WTC11 (cell line): ENCODE data around the gene QKI. TPM values are rescaled to one million over a fixed set of nuclear protein-coding genes. Genes with fewer than 3 reads are reported as not detected.
A peak's percentile ranks its signal among the peaks of the same experiment; 100 is the strongest.

Experiments used
- ATAC-seq: fragments of 200-7000 bp; cut with Tn5 transposase; 2 replicates; pipeline ENCODE4 v1.10.0; 2021; ENCODE audit warnings: mild to moderate bottlenecking, moderate library complexity
- CTCF ChIA-PET: fragments of 300-600 bp; sonication (Branson Sonifier 250); formaldehyde crosslinking; loops from one replicate; lab custom pipeline; 2021; ENCODE audit warnings: antibody characterized with exemption; lab: Charles Lee
- POLR2A ChIA-PET: fragments of 350-600 bp; sonication (Branson Sonifier 250); formaldehyde crosslinking; loops from one replicate; lab custom pipeline; 2021; ENCODE audit warnings: antibody characterized with exemption; lab: Charles Lee
- DNase-seq: peaks from one replicate; pipeline ENCODE4 v3.0.0; 2021; ENCODE audit warnings: low spot score
- H3K27ac Mint-ChIP-seq: 2 replicates; pipeline ENCODE4 v1.8.0; 2021; ENCODE audit warnings: mixed read lengths
- H3K27me3 Mint-ChIP-seq: 2 replicates; pipeline ENCODE4 v1.8.0; 2021; ENCODE audit warnings: low read depth, mild to moderate bottlenecking, moderate library complexity, mixed read lengths
- H3K36me3 Mint-ChIP-seq: 2 replicates; pipeline ENCODE4 v1.8.0; 2021; ENCODE audit warnings: mixed read lengths
- H3K4me1 Mint-ChIP-seq: 2 replicates; pipeline ENCODE4 v1.8.0; 2022; ENCODE audit warnings: mixed read lengths
- H3K4me3 Mint-ChIP-seq: 2 replicates; pipeline ENCODE4 v1.8.0; 2021; ENCODE audit warnings: mild to moderate bottlenecking, moderate library complexity, mixed read lengths
- H3K9me3 Mint-ChIP-seq: 2 replicates; pipeline ENCODE4 v1.8.0; 2021; ENCODE audit warnings: mixed read lengths
- CBFB ChIP-seq: sonication (generic); formaldehyde crosslinking; IDR thresholded peaks from 2 replicates; pipeline ENCODE4 v1.8.1; 2022; ENCODE audit warnings: mild to moderate bottlenecking, low read depth, missing genetic modification reagents
- CREB1 ChIP-seq: sonication (generic); formaldehyde crosslinking; IDR thresholded peaks from 2 replicates; pipeline ENCODE4 v1.8.0; 2023; ENCODE audit warnings: mild to moderate bottlenecking, missing genetic modification reagents
- EMX1 ChIP-seq: fragments of 250-450 bp; sonication (Bioruptor Pico); IDR thresholded peaks from 2 replicates; pipeline ENCODE4 v1.8.0; 2021; ENCODE audit warnings: mild to moderate bottlenecking
- ETV6 ChIP-seq: sonication (generic); formaldehyde crosslinking; IDR thresholded peaks from 2 replicates; pipeline ENCODE4 v1.8.1; 2022; ENCODE audit warnings: mild to moderate bottlenecking, missing genetic modification reagents
- GRHL2 ChIP-seq: fragments of 250-450 bp; sonication (Bioruptor Pico); IDR thresholded peaks from 2 replicates; pipeline ENCODE4 v1.8.0; 2022; ENCODE audit warnings: mild to moderate bottlenecking, moderate library complexity; ENCODE audit not compliant: insufficient replicate concordance, severe bottlenecking
- GTF2I ChIP-seq: fragments of 250-450 bp; sonication (Bioruptor Pico); conservative IDR thresholded peaks from 2 replicates; pipeline ENCODE4 v1.4.0; 2021; ENCODE audit warnings: mild to moderate bottlenecking
- NFATC4 ChIP-seq: fragments of 250-450 bp; sonication (Bioruptor Pico); IDR thresholded peaks from 2 replicates; pipeline ENCODE4 v1.9.0; 2021; ENCODE audit warnings: mild to moderate bottlenecking
- NFE2L1 ChIP-seq: sonication (generic); formaldehyde crosslinking; IDR thresholded peaks from 2 replicates; pipeline ENCODE4 v1.8.1; 2023; ENCODE audit warnings: missing genetic modification reagents
- NR1H2 ChIP-seq: sonication (generic); formaldehyde crosslinking; IDR thresholded peaks from 2 replicates; pipeline ENCODE4 v1.9.0; 2021; ENCODE audit warnings: mild to moderate bottlenecking, moderate library complexity, missing genetic modification reagents
- TEAD1 ChIP-seq: sonication (generic); formaldehyde crosslinking; IDR thresholded peaks from 2 replicates; pipeline ENCODE4 v1.8.0; 2022; ENCODE audit warnings: mild to moderate bottlenecking, missing genetic modification reagents
- TEAD4 ChIP-seq: sonication (generic); formaldehyde crosslinking; IDR thresholded peaks from 2 replicates; pipeline ENCODE4 v1.8.0; 2022; ENCODE audit warnings: mild to moderate bottlenecking, missing genetic modification reagents
- ZNF121 ChIP-seq: sonication (generic); formaldehyde crosslinking; IDR thresholded peaks from 2 replicates; pipeline ENCODE4 v1.8.0; 2023; ENCODE audit warnings: missing genetic modification reagents
- ZNF219 ChIP-seq: sonication (generic); formaldehyde crosslinking; IDR thresholded peaks from 2 replicates; pipeline ENCODE4 v1.8.0; 2023; ENCODE audit warnings: missing genetic modification reagents, mild to moderate bottlenecking, borderline replicate concordance
- ZNF416 ChIP-seq: fragments of 250-450 bp; sonication (Bioruptor Pico); IDR thresholded peaks from 2 replicates; pipeline ENCODE4 v1.9.0; 2021; ENCODE audit warnings: mild to moderate bottlenecking, inconsistent platforms
- total RNA-seq: library from RNA; stranded (reverse); gene quantifications from 3 replicates; pipeline ENCODE4 v1.2.3, GENCODE V29; 2021
- TF ChIP-seq, protein P1 (sequence below): sonication (generic); formaldehyde crosslinking; IDR thresholded peaks from 2 replicates; pipeline ENCODE4 v1.8.1; 2022; ENCODE audit warnings: low read depth, missing genetic modification reagents, borderline replicate concordance
- TF ChIP-seq, protein P2 (sequence below): fragments of 200-600 bp; IDR thresholded peaks from 2 replicates; pipeline ENCODE4 v1.8.0; 2022; ENCODE audit warnings: antibody characterized with exemption
- TF ChIP-seq, protein P3 (sequence below): fragments of 250-450 bp; sonication (Bioruptor Pico); IDR thresholded peaks from 2 replicates; pipeline ENCODE4 v1.9.0; 2021; ENCODE audit warnings: moderate library complexity, mild to moderate bottlenecking, inconsistent platforms, borderline replicate concordance
- TF ChIP-seq, protein P4 (sequence below): sonication (generic); formaldehyde crosslinking; IDR thresholded peaks from 2 replicates; pipeline ENCODE4 v1.8.1; 2023; ENCODE audit warnings: mild to moderate bottlenecking, missing genetic modification reagents, moderate library complexity
- TF ChIP-seq, protein P5 (sequence below): sonication (generic); formaldehyde crosslinking; IDR thresholded peaks from 2 replicates; pipeline ENCODE4 v1.8.1; 2022; ENCODE audit warnings: missing genetic modification reagents, borderline replicate concordance
- TF ChIP-seq, protein P6 (sequence below): sonication (generic); formaldehyde crosslinking; IDR thresholded peaks from 2 replicates; pipeline ENCODE4 v1.8.0; 2023; ENCODE audit warnings: missing genetic modification reagents
- TF ChIP-seq, protein P7 (sequence below): sonication (generic); formaldehyde crosslinking; conservative IDR thresholded peaks from 2 replicates; pipeline ENCODE4 v1.8.1; 2023; ENCODE audit warnings: mild to moderate bottlenecking, low read depth, missing genetic modification reagents, moderate library complexity

Gene QKI
- total RNA-seq, 1 experiment from 2014 or later: 145 TPM

DNA sequence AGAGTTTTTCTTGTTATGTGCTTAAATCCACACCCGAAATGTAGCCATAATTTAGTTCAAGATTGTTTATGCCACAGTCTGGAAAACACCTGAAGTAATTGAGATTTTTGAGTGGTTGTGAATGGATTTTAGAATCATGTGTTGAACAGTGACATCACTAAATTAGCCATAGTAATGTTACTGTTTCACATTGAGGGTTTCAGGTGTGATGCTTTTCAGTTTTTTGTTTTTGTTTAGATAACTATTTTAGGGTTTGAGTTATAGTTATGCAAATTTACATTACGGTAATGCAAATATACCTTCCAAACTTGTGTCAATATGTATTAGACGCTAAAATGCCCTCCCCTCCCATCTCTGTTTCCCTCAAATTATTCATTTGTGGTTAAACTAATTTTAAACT, 22.9 kb downstream of the QKI start:
- POLR2A ChIA-PET: no interaction called here
- Mint-ChIP-seq H3K36me3 (no peaks in the 10 kb centered on the region), H3K27me3 (no peaks in the 10 kb centered on the region), H3K27ac (peak overlapping the region; percentile 33; the same call in 1 of the 2 replicates), H3K4me3 (no peak overlapping the region), H3K4me1 (peaks cover 56% of the 10 kb centered on the region), H3K9me3 (no peaks in the 10 kb centered on the region)
- CTCF ChIA-PET: no interaction called here
- DNase-seq (no peak), ATAC-seq (no peak)
- TF ChIP-seq, protein P1, sequence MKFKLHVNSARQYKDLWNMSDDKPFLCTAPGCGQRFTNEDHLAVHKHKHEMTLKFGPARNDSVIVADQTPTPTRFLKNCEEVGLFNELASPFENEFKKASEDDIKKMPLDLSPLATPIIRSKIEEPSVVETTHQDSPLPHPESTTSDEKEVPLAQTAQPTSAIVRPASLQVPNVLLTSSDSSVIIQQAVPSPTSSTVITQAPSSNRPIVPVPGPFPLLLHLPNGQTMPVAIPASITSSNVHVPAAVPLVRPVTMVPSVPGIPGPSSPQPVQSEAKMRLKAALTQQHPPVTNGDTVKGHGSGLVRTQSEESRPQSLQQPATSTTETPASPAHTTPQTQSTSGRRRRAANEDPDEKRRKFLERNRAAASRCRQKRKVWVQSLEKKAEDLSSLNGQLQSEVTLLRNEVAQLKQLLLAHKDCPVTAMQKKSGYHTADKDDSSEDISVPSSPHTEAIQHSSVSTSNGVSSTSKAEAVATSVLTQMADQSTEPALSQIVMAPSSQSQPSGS (CRISPR knock-in tag): no peak
- TF ChIP-seq, protein P2, sequence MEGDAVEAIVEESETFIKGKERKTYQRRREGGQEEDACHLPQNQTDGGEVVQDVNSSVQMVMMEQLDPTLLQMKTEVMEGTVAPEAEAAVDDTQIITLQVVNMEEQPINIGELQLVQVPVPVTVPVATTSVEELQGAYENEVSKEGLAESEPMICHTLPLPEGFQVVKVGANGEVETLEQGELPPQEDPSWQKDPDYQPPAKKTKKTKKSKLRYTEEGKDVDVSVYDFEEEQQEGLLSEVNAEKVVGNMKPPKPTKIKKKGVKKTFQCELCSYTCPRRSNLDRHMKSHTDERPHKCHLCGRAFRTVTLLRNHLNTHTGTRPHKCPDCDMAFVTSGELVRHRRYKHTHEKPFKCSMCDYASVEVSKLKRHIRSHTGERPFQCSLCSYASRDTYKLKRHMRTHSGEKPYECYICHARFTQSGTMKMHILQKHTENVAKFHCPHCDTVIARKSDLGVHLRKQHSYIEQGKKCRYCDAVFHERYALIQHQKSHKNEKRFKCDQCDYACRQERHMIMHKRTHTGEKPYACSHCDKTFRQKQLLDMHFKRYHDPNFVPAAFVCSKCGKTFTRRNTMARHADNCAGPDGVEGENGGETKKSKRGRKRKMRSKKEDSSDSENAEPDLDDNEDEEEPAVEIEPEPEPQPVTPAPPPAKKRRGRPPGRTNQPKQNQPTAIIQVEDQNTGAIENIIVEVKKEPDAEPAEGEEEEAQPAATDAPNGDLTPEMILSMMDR: no peak

- H3K4me1 Mint-ChIP-seq: peaks cover 56% of the 10 kb centered on the region
Observed at GRCh38 chr6:163438298-163438939, 23.9 kb downstream of the QKI start.

More at GRCh38 chr6:163438298-163438939, 23.9 kb downstream of the QKI start:
- CTCF ChIA-PET: no interaction called here
- H3K27ac Mint-ChIP-seq: no peak overlapping the region
- TF ChIP-seq ETV6 (no peak), NR1H2 (no peak), ZNF416 (CRISPR knock-in tag) (no peak), GTF2I (CRISPR knock-in tag) (no peak), CBFB (CRISPR knock-in tag) (no peak), CREB1 (CRISPR knock-in tag) (no peak), GRHL2 (CRISPR knock-in tag) (no peak), ZNF121 (CRISPR knock-in tag) (no peak), ZNF219 (CRISPR knock-in tag) (no peak), TEAD4 (CRISPR knock-in tag) (no peak), TEAD1 (CRISPR knock-in tag) (no peak), EMX1 (no peak), NFATC4 (CRISPR knock-in tag) (no peak), NFE2L1 (CRISPR knock-in tag) (no peak)
- TF ChIP-seq, protein P2: no peak
- TF ChIP-seq, protein P3, sequence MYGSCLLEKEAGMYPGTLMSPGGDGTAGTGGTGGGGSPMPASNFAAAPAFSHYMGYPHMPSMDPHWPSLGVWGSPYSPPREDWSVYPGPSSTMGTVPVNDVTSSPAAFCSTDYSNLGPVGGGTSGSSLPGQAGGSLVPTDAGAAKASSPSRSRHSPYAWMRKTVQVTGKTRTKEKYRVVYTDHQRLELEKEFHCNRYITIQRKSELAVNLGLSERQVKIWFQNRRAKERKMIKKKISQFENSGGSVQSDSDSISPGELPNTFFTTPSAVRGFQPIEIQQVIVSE (CRISPR knock-in tag): no peak
- TF ChIP-seq, protein P4, sequence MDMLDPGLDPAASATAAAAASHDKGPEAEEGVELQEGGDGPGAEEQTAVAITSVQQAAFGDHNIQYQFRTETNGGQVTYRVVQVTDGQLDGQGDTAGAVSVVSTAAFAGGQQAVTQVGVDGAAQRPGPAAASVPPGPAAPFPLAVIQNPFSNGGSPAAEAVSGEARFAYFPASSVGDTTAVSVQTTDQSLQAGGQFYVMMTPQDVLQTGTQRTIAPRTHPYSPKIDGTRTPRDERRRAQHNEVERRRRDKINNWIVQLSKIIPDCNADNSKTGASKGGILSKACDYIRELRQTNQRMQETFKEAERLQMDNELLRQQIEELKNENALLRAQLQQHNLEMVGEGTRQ: no peak
- TF ChIP-seq, protein P5, sequence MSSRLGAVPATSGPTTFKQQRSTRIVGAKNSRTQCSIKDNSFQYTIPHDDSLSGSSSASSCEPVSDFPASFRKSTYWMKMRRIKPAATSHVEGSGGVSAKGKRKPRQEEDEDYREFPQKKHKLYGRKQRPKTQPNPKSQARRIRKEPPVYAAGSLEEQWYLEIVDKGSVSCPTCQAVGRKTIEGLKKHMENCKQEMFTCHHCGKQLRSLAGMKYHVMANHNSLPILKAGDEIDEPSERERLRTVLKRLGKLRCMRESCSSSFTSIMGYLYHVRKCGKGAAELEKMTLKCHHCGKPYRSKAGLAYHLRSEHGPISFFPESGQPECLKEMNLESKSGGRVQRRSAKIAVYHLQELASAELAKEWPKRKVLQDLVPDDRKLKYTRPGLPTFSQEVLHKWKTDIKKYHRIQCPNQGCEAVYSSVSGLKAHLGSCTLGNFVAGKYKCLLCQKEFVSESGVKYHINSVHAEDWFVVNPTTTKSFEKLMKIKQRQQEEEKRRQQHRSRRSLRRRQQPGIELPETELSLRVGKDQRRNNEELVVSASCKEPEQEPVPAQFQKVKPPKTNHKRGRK (CRISPR knock-in tag): no peak
- TF ChIP-seq, protein P6, sequence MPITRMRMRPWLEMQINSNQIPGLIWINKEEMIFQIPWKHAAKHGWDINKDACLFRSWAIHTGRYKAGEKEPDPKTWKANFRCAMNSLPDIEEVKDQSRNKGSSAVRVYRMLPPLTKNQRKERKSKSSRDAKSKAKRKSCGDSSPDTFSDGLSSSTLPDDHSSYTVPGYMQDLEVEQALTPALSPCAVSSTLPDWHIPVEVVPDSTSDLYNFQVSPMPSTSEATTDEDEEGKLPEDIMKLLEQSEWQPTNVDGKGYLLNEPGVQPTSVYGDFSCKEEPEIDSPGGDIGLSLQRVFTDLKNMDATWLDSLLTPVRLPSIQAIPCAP (CRISPR knock-in tag): no peak
- TF ChIP-seq, protein P7, sequence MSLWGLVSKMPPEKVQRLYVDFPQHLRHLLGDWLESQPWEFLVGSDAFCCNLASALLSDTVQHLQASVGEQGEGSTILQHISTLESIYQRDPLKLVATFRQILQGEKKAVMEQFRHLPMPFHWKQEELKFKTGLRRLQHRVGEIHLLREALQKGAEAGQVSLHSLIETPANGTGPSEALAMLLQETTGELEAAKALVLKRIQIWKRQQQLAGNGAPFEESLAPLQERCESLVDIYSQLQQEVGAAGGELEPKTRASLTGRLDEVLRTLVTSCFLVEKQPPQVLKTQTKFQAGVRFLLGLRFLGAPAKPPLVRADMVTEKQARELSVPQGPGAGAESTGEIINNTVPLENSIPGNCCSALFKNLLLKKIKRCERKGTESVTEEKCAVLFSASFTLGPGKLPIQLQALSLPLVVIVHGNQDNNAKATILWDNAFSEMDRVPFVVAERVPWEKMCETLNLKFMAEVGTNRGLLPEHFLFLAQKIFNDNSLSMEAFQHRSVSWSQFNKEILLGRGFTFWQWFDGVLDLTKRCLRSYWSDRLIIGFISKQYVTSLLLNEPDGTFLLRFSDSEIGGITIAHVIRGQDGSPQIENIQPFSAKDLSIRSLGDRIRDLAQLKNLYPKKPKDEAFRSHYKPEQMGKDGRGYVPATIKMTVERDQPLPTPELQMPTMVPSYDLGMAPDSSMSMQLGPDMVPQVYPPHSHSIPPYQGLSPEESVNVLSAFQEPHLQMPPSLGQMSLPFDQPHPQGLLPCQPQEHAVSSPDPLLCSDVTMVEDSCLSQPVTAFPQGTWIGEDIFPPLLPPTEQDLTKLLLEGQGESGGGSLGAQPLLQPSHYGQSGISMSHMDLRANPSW (CRISPR knock-in tag): no peak
- TF ChIP-seq, all 79 proteins: peak for 0
- Mint-ChIP-seq H3K36me3 (no peaks in the 10 kb centered on the region), H3K27me3 (no peaks in the 10 kb centered on the region), H3K4me3 (no peak overlapping the region), H3K9me3 (no peaks in the 10 kb centered on the region)
- DNase-seq: no peak
- no peak for ATAC-seq
- POLR2A ChIA-PET: interaction anchor here (0.5 kb wide), 1 partner anchor 27 kb away, joined by 3 read pairs; no protein-coding TSS in a partner anchor
